Activated effector memory CD4-positive, alpha-beta T cell treated with anti-CD3 and anti-CD28 coated beads, Interleukin-2, amount 50 U/mL, for 16 hours (primary cell): ENCODE data around the gene RAVER1.
"Not testable (repeated sequence)": the region's sequence is repeated elsewhere in the genome, so short reads cannot be mapped to it uniquely, and the experiment has no call there.

Experiments
- DNase-seq: peaks from one replicate; pipeline ENCODE4 v3.0.0-alpha.2; 2020

The RAVER1 gene, protein sequence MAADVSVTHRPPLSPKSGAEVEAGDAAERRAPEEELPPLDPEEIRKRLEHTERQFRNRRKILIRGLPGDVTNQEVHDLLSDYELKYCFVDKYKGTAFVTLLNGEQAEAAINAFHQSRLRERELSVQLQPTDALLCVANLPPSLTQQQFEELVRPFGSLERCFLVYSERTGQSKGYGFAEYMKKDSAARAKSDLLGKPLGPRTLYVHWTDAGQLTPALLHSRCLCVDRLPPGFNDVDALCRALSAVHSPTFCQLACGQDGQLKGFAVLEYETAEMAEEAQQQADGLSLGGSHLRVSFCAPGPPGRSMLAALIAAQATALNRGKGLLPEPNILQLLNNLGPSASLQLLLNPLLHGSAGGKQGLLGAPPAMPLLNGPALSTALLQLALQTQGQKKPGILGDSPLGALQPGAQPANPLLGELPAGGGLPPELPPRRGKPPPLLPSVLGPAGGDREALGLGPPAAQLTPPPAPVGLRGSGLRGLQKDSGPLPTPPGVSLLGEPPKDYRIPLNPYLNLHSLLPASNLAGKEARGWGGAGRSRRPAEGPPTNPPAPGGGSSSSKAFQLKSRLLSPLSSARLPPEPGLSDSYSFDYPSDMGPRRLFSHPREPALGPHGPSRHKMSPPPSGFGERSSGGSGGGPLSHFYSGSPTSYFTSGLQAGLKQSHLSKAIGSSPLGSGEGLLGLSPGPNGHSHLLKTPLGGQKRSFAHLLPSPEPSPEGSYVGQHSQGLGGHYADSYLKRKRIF

GRCh38 chr19:10332965-10333757 lies at the start of gene RAVER1:
Gene RAVER1, minus strand, starts transcription at chr19:10333529. Its CDS starts 22 bp downstream, at chr19:10333507.
- DNase-seq = peak; percentile 99

DNA sequence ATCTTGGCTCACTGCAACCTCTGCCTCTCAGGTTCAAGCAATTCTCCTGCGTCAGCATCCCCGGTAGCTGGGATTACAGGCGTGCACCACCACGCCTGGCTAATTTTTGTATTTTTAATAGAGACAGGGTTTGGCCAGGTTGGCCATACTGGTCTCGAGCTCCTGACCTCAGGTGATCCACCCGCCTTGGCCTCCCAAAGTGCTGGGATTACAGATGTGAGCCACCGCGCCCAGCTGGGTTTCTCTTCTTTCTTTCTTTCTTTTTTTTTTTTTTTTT lies 49.8 kb upstream of the RAVER1 start:
- DNase-seq = not testable (repeated sequence)

DNA sequence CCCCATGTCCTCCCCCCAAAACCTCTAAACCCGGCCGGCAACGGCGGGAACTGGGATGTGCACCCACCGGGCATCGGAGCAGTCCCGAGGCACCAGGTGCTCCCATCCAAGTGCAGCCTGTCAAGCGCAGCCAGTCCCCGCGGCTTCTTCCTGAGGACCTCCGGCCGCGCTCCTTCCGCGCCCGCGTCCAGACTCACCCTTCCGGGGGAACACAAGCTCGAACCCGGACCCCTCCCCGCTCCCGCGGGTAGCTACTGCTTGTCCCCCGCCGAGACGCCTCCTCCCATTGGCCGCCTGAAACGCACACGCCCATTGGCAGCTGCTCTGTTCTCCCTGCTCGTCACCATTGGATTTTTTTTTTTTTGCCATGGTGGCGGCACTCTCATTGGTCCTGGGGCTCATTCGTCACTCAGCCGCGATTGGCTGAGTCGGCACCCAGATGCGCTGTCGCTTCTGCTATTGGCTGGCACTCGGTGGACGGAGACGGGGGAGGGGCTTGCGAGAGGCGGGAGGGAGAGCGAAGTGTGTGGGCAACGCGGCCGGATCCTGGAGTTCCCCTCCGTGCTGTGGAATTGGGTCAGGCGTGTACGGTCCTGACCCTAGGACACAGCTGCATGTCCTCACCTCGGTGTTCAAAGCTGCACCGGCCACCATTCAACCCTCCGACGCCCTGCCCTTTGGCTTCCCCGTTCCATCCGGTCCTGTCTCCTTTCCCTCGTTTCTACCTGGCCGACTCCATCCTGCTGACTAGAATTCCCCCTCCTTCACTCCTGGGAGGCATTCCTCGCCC lies 47.2 kb upstream of the RAVER1 start, which contains the start of gene TYK2:
Gene TYK2 (minus strand): TSS at position 260 of the 790 bp plus-strand sequence. CDS start 2,166 bp downstream, outside the sequence.
- peak; percentile 97 for DNase-seq

- DNase-seq = no peak
These were observed 46.6 kb upstream of the RAVER1 start for GRCh38 chr19:10379880-10380312.

DNA sequence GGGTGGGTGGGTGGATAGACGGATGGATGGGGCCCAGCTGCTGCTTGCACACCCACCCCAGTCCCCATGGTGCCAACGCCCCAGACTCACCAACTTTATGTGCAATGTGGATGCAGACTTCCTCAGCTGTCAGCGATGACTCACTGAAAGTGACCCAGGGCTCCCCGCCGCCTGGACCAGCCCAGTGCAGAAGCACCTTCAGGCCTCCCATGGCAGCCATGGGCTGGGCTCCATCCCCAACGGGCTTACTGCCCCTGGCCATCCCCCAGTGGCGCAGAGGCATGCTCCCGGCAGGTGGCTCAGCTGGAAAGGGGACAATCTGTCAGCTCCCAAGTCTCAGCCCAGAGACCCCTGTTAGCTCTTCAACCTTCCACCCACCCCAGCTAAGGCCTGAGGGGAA lies 44.8 kb upstream of the RAVER1 start:
- DNase-seq = no peak

GRCh38 chr19:10377140-10377640 lies 43.9 kb upstream of the RAVER1 start:
- not testable (repeated sequence) for DNase-seq

DNA sequence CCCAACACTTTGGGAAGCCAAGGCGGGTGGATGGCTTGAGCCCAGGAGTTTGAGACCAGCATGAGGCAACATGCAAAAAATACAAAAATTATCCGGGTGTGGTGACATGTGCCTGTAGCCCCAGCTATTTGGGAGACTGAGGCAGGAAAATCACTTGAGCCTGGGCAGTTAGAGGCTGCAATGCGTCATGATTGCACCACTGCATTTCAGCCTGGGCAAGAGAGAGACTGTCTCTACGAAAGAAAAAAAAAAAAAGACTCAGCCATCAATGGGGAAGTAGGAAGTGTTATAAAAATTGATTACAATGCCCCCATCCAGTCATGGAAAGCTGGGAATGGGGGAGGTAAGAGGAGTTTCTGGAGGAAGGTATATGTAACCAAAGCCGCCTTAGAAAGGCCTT lies 41.6 kb upstream of the RAVER1 start:
- no peak for DNase-seq

- no peak for DNase-seq
These were observed 39.4 kb upstream of the RAVER1 start for GRCh38 chr19:10372690-10373089.

DNA sequence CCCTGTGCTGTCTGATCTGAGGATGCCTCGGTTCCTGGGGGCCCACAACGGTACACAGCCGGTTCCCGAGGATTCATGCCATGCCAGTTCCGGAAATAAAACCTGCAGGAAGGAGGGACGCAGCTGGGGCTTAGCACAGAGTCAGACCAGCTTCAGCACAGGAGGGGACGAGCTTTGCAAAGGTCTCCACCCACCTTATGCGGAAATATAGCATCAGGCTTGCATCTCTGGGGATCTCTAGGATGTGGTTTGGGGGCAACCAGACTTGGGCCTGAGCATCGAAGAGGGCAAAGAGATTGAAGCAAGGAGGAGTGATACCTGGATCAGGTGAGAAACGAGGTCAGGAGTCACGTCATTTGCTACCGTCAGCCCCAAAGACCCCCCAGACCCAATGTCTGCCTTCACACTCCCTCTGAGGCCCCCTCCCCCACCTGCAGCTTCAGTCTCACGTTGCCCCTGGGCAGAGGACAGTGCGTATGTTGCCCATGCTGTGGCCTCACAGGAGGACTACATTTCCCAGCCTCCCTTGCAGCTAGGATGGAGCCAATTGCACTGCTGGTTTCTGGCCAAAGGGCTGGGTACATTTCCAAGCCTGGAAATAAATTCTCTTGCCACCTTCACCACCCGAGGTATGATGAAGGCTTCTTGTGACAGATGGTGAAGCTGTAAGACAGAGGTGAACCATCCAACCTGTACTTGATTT lies 34.9 kb upstream of the RAVER1 start:
- DNase-seq = no peak

GRCh38 chr19:10366950-10367512 lies 33.7 kb upstream of the RAVER1 start:
- not testable (repeated sequence) for DNase-seq

- DNase-seq = no peak
These were observed 32.2 kb upstream of the RAVER1 start for GRCh38 chr19:10365518-10365917.

DNA sequence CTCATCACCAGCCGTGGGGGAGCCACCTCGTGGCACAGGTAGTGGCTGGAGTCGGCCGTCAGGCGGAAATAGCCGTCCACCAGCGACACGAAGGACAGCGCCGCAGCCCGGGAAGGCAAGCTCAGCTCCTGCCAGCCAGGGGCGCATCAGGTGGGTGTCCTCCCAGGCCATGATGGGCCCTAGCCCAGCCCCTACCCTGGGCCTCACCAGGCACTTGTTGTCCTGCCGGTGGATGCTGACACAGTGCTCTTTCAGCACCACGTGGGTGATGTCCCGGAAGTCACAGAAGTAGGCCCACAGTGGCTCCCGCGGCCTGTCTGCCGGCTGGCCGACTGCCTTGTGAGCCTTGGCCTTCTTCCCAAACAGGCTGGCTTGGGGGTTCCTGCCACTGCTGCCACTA lies 31.3 kb upstream of the RAVER1 start:
- no peak for DNase-seq

- DNase-seq = no peak
These were observed 30.5 kb upstream of the RAVER1 start for GRCh38 chr19:10363789-10364281.

GRCh38 chr19:10362259-10362658 lies 28.9 kb upstream of the RAVER1 start:
- no peak for DNase-seq

- no peak for DNase-seq
These were observed 28.3 kb upstream of the RAVER1 start for GRCh38 chr19:10361569-10362011.

- no peak for DNase-seq
These were observed 23.1 kb upstream of the RAVER1 start for GRCh38 chr19:10356431-10356830.

GRCh38 chr19:10353793-10354391 lies 20.6 kb upstream of the RAVER1 start:
- peak; percentile 75 for DNase-seq

DNA sequence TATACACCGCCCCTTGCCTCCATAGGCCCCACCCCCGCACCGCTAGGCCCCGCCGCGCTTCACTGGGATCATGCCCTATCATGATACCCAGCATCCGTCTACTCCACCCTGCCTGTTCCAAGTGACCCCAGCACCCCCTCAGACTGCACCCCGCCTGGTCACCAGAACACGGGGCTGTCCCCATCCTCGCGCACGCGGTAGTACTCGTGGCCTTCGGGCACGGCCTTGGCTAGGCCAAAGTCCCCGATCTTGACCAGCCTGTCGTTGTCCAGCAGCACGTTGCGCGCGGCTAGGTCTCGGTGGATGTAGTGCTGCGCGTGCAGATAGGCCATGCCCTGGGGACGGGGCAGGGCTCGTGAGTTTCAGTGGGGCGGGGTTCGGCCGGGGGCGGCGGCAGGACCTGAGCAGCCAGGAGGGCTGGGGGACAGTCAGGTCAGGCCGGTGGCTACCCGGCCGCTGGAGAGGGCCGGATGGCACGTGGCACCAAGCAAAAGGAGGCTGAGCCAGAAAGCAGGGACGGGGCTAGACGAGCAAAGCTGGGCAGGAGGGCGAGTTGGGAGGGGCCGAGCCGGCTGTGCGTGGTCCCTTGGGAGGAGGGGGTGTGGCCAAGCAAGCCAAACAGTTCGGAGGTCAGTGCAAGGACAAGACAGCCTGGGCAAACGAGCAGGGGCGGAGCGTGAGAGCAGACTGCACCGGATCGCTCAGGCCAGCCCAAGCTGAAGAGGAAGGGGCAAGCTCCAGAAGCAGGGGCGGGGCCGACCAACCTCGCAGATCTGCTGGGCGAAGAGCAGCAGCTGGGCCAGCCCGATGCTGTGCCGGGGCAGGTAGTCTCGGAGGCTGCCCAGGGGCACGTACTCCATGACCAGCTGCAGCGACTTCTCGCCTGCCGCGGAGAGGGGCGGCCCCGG lies 19.7 kb upstream of the RAVER1 start:
- no peak for DNase-seq

- DNase-seq = no peak
These were observed 13.2 kb upstream of the RAVER1 start for GRCh38 chr19:10346509-10346908.
